Measurements from ENCODE around the gene KRT75.

The KRT75 gene

DNA sequence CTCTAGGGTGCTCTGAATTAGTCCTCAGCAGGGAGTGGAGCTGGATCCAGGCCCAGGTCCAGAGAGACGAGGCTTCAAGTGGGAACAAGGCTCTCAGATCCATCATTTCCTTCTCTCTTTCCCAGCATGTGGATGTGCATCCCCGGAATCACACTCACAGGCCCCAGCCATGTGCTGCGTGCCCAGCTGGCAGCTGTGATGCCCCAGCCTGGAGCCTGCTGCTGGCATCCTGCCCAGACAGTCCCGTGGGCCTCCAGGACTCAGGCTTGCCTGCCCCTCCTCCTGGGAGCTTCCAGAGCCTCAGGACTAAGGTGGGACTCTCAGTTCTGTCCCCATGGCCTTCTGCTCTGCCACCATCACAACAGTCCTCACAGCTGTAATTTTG is 42.6 kb downstream of the KRT75 start:
- no peak for TF ChIP-seq JUND (IDR thresholded peaks at IDR 0.05; ENCODE audit: low read depth)
- in situ Hi-C loops (cut with HindIII; ENCODE audit: low pct_unique_long_range_greater_than_20kb, low sequenced_read_pairs): no loop called here
- DNase-seq (ENCODE audit: low read depth in 1 of 2, low spot score in 1 of 2): no peak

GRCh38 chr12:52390739-52391617 is 43.2 kb downstream of the KRT75 start:
- in situ Hi-C loops (cut with HindIII; ENCODE audit: low pct_unique_long_range_greater_than_20kb, low sequenced_read_pairs): no loop called here
- DNase-seq (ENCODE audit: low read depth in 1 of 2, low spot score in 1 of 2): peak in 1 of 2 experiments; percentile 41
- no peak for TF ChIP-seq JUND (IDR thresholded peaks at IDR 0.05; ENCODE audit: low read depth)

DNA sequence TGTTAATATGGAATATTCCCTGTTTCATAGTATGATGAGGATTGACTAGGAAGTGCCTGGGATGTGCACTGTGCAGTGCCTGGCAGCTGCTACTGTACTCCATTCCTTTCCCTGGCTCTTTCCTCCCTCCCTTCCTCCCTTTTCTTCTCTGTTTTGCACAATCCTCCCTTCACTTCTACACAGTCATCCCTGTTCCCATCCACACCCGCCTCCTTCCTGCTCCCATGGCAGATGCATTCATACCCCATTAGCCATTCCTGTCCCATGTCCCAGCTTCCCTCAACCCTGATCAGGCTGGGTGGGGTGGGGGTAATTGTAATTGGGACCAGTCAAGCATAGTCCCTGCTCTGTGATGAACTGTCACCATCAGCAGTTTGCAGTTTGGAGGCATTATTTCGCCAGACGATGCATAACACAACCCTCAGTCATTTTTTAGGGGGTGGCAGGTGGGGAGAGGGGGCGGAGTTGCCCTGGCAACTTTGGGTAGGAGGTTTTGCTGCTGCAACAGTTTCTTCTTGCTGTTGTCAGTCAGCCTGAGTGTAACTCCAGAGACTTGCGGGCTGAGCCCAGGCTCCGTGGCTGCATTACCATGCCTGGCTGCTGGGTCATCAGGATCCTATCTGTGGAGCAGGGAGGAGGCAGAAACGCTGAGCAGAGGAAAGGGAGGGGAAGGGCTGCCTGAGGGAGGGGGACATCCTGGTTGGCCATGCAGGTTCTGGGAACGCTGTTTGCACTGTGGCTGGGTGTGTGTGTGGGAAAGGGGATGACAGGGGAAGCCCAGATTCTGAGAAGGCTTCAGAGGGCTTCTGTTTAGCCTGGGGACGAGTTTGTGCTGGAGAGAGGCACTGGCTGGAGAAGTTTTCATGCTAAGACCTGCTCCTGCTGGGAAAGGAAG is 44.6 kb downstream of the KRT75 start:
- no peak for TF ChIP-seq JUND (IDR thresholded peaks at IDR 0.05; ENCODE audit: low read depth)
- no peak for DNase-seq (ENCODE audit: low read depth in 1 of 2, low spot score in 1 of 2)
- in situ Hi-C loops (cut with HindIII; ENCODE audit: low pct_unique_long_range_greater_than_20kb, low sequenced_read_pairs): no loop called here

GRCh38 chr12:52387859-52388258 is 46.3 kb downstream of the KRT75 start:
- no peak for DNase-seq (ENCODE audit: low read depth in 1 of 2, low spot score in 1 of 2)
- in situ Hi-C loops (cut with HindIII; ENCODE audit: low pct_unique_long_range_greater_than_20kb, low sequenced_read_pairs): no loop called here
- TF ChIP-seq JUND (IDR thresholded peaks at IDR 0.05; ENCODE audit: low read depth): no peak

GRCh38 chr12:52385226-52385702 is 48.9 kb downstream of the KRT75 start, which contains the start of gene KRT84:
Gene KRT84 (minus strand): TSS chr12:52385652. CDS start chr12:52385585, 67 bp downstream.
- no peak for DNase-seq (ENCODE audit: low read depth in 1 of 2, low spot score in 1 of 2)
- no peak for TF ChIP-seq JUND (IDR thresholded peaks at IDR 0.05; ENCODE audit: low read depth)
- in situ Hi-C loops (cut with HindIII; ENCODE audit: low pct_unique_long_range_greater_than_20kb, low sequenced_read_pairs): no loop called here

GRCh38 chr12:52383331-52383730 is 50.8 kb downstream of the KRT75 start:
- DNase-seq (ENCODE audit: low read depth in 1 of 2, low spot score in 1 of 2): no peak
- TF ChIP-seq JUND (IDR thresholded peaks at IDR 0.05; ENCODE audit: low read depth): no peak
- in situ Hi-C loops (cut with HindIII; ENCODE audit: low pct_unique_long_range_greater_than_20kb, low sequenced_read_pairs): no loop called here

- no peak for DNase-seq (ENCODE audit: low read depth in 1 of 2, low spot score in 1 of 2)
- TF ChIP-seq JUND (IDR thresholded peaks at IDR 0.05; ENCODE audit: low read depth): no peak
- in situ Hi-C loops (cut with HindIII; ENCODE audit: low pct_unique_long_range_greater_than_20kb, low sequenced_read_pairs): no loop called here
Observed at GRCh38 chr12:52382854-52383253, 51.3 kb downstream of the KRT75 start.

GRCh38 chr12:52381206-52381605 is 53.0 kb downstream of the KRT75 start:
- in situ Hi-C loops (cut with HindIII; ENCODE audit: low pct_unique_long_range_greater_than_20kb, low sequenced_read_pairs): no loop called here
- no peak for DNase-seq (ENCODE audit: low read depth in 1 of 2, low spot score in 1 of 2)
- TF ChIP-seq JUND (IDR thresholded peaks at IDR 0.05; ENCODE audit: low read depth): no peak

- DNase-seq (ENCODE audit: low read depth in 1 of 2, low spot score in 1 of 2): peak; percentile 67 to 71
- TF ChIP-seq JUND (IDR thresholded peaks at IDR 0.05; ENCODE audit: low read depth): no peak
- in situ Hi-C loops (cut with HindIII; ENCODE audit: low pct_unique_long_range_greater_than_20kb, low sequenced_read_pairs): no loop called here
Observed at GRCh38 chr12:52380271-52380694, 53.9 kb downstream of the KRT75 start.

GRCh38 chr12:52379536-52379935 is 54.6 kb downstream of the KRT75 start:
- no peak for DNase-seq (ENCODE audit: low read depth in 1 of 2, low spot score in 1 of 2)
- no peak for TF ChIP-seq JUND (IDR thresholded peaks at IDR 0.05; ENCODE audit: low read depth)
- in situ Hi-C loops (cut with HindIII; ENCODE audit: low pct_unique_long_range_greater_than_20kb, low sequenced_read_pairs): no loop called here

DNA sequence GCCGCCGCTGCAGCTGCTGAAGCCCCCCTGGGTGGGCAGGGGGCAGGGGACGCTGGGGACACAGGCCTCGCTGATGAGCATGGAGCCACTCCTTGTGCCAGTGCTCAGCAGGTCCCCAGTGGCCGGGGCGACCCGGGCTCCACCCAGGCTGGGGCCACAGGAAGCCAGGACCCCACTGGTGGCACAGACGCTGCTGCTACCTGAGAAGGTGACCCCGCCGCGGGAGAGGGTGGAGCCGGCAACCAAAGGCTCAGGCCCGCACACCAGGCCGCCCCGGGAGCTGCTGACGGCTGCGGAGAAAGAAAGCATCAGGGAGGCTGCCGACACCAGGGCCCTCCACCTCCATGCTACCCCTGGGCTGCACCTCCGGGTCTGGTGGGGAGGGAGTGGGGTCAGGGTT is 56.1 kb downstream of the KRT75 start:
- no peak for DNase-seq (ENCODE audit: low read depth in 1 of 2, low spot score in 1 of 2)
- no peak for TF ChIP-seq JUND (IDR thresholded peaks at IDR 0.05; ENCODE audit: low read depth)
- in situ Hi-C loops (cut with HindIII; ENCODE audit: low pct_unique_long_range_greater_than_20kb, low sequenced_read_pairs): no loop called here

- no peak for DNase-seq (ENCODE audit: low read depth in 1 of 2, low spot score in 1 of 2)
- in situ Hi-C loops (cut with HindIII; ENCODE audit: low pct_unique_long_range_greater_than_20kb, low sequenced_read_pairs): no loop called here
- no peak for TF ChIP-seq JUND (IDR thresholded peaks at IDR 0.05; ENCODE audit: low read depth)
Observed at GRCh38 chr12:52377266-52377665, 56.9 kb downstream of the KRT75 start.

Measured in T47D (cell line).